H7 (cell line): Measurements from ENCODE around the gene CCL5. TPM values are rescaled to one million over a fixed set of nuclear protein-coding genes. Genes with fewer than 3 reads are reported as not detected.

ENCODE experiments used
- DNase-seq: peaks from one replicate; pipeline ENCODE4 v3.0.0; 2012
- H3K27me3 ChIP-seq: 2 replicates; pipeline ENCODE4 v1.6.0; 2011; ENCODE audit warnings: mild to moderate bottlenecking, low read length; ENCODE audit not compliant: control insufficient read depth, insufficient read depth
- H3K36me3 ChIP-seq: replicated peaks from 2 replicates; pipeline ENCODE4 v1.5.1; 2011; ENCODE audit warnings: low read length; ENCODE audit not compliant: control insufficient read depth, insufficient read depth
- H3K4me3 ChIP-seq: 2 replicates; pipeline ENCODE4 v1.5.1; 2011; ENCODE audit warnings: low read depth, mild to moderate bottlenecking, control low read depth, low read length, moderate library complexity; ENCODE audit not compliant: insufficient read depth
- total RNA-seq: library from RNA; depleted of rRNA; stranded (reverse); fragments of >200 nt; shearing (Covaris generic); gene quantifications from 2 replicates; pipeline ENCODE4 v1.2.3, GENCODE V29; 2014; rRNA removed

The CCL5 gene
- total RNA-seq, 1 experiment from 2014 or later = not detected

DNA sequence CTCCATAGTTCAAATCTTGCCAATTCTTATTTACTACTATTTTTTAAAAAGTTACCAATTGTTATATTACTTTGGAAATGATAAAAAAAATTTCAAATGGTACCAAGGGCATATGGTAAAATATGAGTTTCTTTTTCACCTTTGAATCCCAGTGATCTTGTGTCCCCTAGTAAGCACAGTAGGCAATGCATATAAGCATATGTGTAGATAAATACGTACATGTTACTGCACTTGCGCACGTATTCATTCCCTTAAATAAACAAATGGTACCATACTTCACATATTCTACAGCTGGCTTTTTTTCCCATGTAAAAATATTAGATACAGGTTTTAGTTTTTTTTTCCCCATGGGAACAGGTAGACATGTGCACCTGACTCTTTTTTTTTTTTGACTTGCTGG is 39.1 kb downstream of the CCL5 start:
- peaks cover 47% of the 10 kb centered on the region for H3K36me3 ChIP-seq
- no peaks in the 10 kb centered on the region for H3K27me3 ChIP-seq

GRCh38 chr17:35825206-35825605 is 55.0 kb downstream of the CCL5 start:
- no peaks in the 10 kb centered on the region for H3K27me3 ChIP-seq

More for the DNA sequence above, 39.1 kb downstream of the CCL5 start:
- H3K4me3 ChIP-seq = no peak overlapping the region
- DNase-seq = no peak

More at GRCh38 chr17:35825206-35825605, 55.0 kb downstream of the CCL5 start:
- DNase-seq = no peak
- Histone ChIP-seq H3K36me3 (peaks cover 34% of the 10 kb centered on the region), H3K4me3 (no peak overlapping the region)

Other genes starting within 250 kb of the CCL5 start
- 13.8 and 16.9 TPM in 2 replicates for gene RASL10B, start 148.7 kb downstream of the CCL5 start, total RNA-seq
- gene GAS2L2, start 127.1 kb downstream of the CCL5 start, total RNA-seq = 0.10 TPM in 1 of 2 replicates, not detected in the other
- gene C17orf50, start 119.5 kb downstream of the CCL5 start, total RNA-seq = not detected in 2 replicates
- not detected in 2 replicates for gene MMP28, start 84.7 kb downstream of the CCL5 start, total RNA-seq
- 20.2 and 32.0 TPM in 2 replicates for gene TAF15, start 70.9 kb downstream of the CCL5 start, total RNA-seq
- gene HEATR9, start 11.5 kb downstream of the CCL5 start, total RNA-seq = not detected in 2 replicates
- 7.0 and 11.9 TPM in 2 replicates for gene RDM1, start 50.4 kb upstream of the CCL5 start, total RNA-seq
- not detected in 2 replicates for gene LYZL6, start 63.4 kb upstream of the CCL5 start, total RNA-seq
- gene CCL16, start 101.1 kb upstream of the CCL5 start, total RNA-seq = not detected in 2 replicates
- gene CCL14, start 106.4 kb upstream of the CCL5 start, total RNA-seq = not detected in 2 replicates
- not detected in 2 replicates for gene CCL15, start 121.2 kb upstream of the CCL5 start, total RNA-seq
- not detected in 2 replicates for gene CCL23, start 137.6 kb upstream of the CCL5 start, total RNA-seq
- gene CCL18, start 183.9 kb upstream of the CCL5 start, total RNA-seq = not detected in 2 replicates
- gene CCL3, start 209.8 kb upstream of the CCL5 start, total RNA-seq = not detected in 2 replicates
- not detected in 2 replicates for gene CCL4, start 223.5 kb upstream of the CCL5 start, total RNA-seq